HCT116 (cell line): ENCODE data around the gene RAB2B. TPM values are rescaled to one million over a fixed set of nuclear protein-coding genes. Genes with fewer than 3 reads are reported as not detected.

ENCODE experiments used
- ATAC-seq: fragments of 200-7000 bp; cut with Tn5 transposase; 2 replicates; pipeline ENCODE4 v1.9.1; 2020; ENCODE audit warnings: mild to moderate bottlenecking, moderate library complexity
- BruUV-seq: library from RNA; stranded (reverse); fragments of 400-500 nt; replicated peaks from 2 replicates; lab custom pipeline; 2021; lab: Mats Ljungman, UMichigan
- CTCF ChIA-PET: fragments of 300-600 bp; sonication (Branson Sonifier 250); formaldehyde crosslinking; loops from one replicate; lab custom pipeline; 2021; ENCODE audit warnings: antibody characterized with exemption; lab: Charles Lee
- POLR2A ChIA-PET: fragments of 300-600, 350-600 bp; sonication (Branson Sonifier 250); formaldehyde crosslinking; loops from one replicate; lab custom pipeline; 2021; ENCODE audit warnings: antibody characterized with exemption; lab: Charles Lee
- RAD21 ChIA-PET, 2 experiments: fragments of 300-600 bp; sonication (Branson Sonifier 250); formaldehyde crosslinking; loops; one replicate each; lab custom pipeline; 2023; ENCODE audit warnings: low total read pairs in 2 of 2; ENCODE audit not compliant: uncharacterized antibody in 2 of 2, unreplicated experiment in 2 of 2, low non-redundant PET in 1 of 2; lab: Charles Lee
- DNase-seq: peaks from one replicate; pipeline ENCODE4 v3.0.0-alpha.2; 2010; ENCODE audit warnings: low read depth, low spot score
- H2AFZ ChIP-seq: fragments of 200-600 bp; shearing (Covaris generic), sonication (generic); 2 replicates; pipeline ENCODE4 v1.6.1; 2017; ENCODE audit warnings: low read depth, mixed run types, mixed read lengths, antibody characterized with exemption, low read length; ENCODE audit not compliant: poor library complexity, severe bottlenecking
- H3K27ac ChIP-seq: 2 replicates; pipeline ENCODE4 v1.5.1; 2012; ENCODE audit warnings: low read depth, low read length
- H3K27me3 ChIP-seq: fragments of 200-600 bp; sonication (generic); 2 replicates; pipeline ENCODE4 v1.6.1; 2016; ENCODE audit warnings: mixed run types, low read length, mixed read lengths; ENCODE audit not compliant: insufficient read depth
- H3K36me3 ChIP-seq, 2 experiments: fragments of 200-500 bp in 1 of 2; fragments of 200-600 bp in 1 of 2; sonication (Bioruptor generic) in 1 of 2; sonication (generic) in 1 of 2; 2 replicates each; pipeline versions ENCODE4 v1.5.1 to v1.6.1; 2014 to 2016; ENCODE audit warnings: low read length in 2 of 2, inconsistent platforms in 1 of 2, mixed read lengths in 1 of 2, mixed run types in 1 of 2; ENCODE audit not compliant: insufficient read depth in 2 of 2, control insufficient read depth in 1 of 2
- H3K4me1 ChIP-seq, 2 experiments: fragments of 200-600 bp in 1 of 2; sonication (generic) in 1 of 2; 2 replicates each; pipeline versions ENCODE4 v1.5.1 to v1.6.1; 2012 to 2017; ENCODE audit warnings: low read length in 2 of 2, inconsistent platforms in 1 of 2, mild to moderate bottlenecking in 1 of 2, mixed read lengths in 1 of 2, mixed run types in 1 of 2, moderate library complexity in 1 of 2; ENCODE audit not compliant: insufficient read depth in 2 of 2, control insufficient read depth in 1 of 2
- H3K4me2 ChIP-seq: fragments of 200-600 bp; sonication (generic); 2 replicates; pipeline ENCODE4 v1.6.1; 2017; ENCODE audit warnings: mixed run types, low read length, mixed read lengths
- H3K4me3 ChIP-seq, 2 experiments: fragments of 200-600 bp in 1 of 2; sonication (generic) in 1 of 2; replicated peaks in 1 of 2; 2 replicates each; pipeline ENCODE4 v1.5.1; 2011 to 2016; ENCODE audit warnings: low read length in 2 of 2, control low read depth in 1 of 2, low read depth in 1 of 2, mild to moderate bottlenecking in 1 of 2, mixed read lengths in 1 of 2, mixed run types in 1 of 2
- H3K79me2 ChIP-seq: fragments of 200-600 bp; sonication (generic); 2 replicates; pipeline ENCODE4 v1.6.1; 2017; ENCODE audit warnings: mild to moderate bottlenecking, mixed run types, low read length, moderate library complexity, mixed read lengths; ENCODE audit not compliant: insufficient read depth
- H3K9ac ChIP-seq: fragments of 200-600 bp; sonication (generic); 2 replicates; pipeline ENCODE4 v1.6.1; 2016; ENCODE audit warnings: low read length, mixed read lengths
- H3K9me2 ChIP-seq: fragments of 200-600 bp; sonication (generic), shearing (Covaris generic); 2 replicates; pipeline ENCODE4 v1.6.1; 2017; ENCODE audit warnings: mixed run types, mild to moderate bottlenecking, moderate library complexity; ENCODE audit not compliant: insufficient read depth
- H3K9me3 ChIP-seq, 2 experiments: fragments of 200-500 bp in 1 of 2; fragments of 200-600 bp in 1 of 2; sonication (Bioruptor generic) in 1 of 2; sonication (generic) in 1 of 2; 2 replicates each; pipeline ENCODE4 v1.6.1; 2014 to 2017; ENCODE audit warnings: low read length in 2 of 2, mixed read lengths in 2 of 2, inconsistent platforms in 1 of 2, low read depth in 1 of 2, mild to moderate bottlenecking in 1 of 2, mixed run types in 1 of 2, moderate library complexity in 1 of 2; ENCODE audit not compliant: control insufficient read depth in 1 of 2, insufficient read depth in 1 of 2
- H4K20me1 ChIP-seq: fragments of 200-600 bp; sonication (generic), shearing (Covaris generic); 2 replicates; pipeline ENCODE4 v1.6.1; 2017; ENCODE audit warnings: mixed run types, mild to moderate bottlenecking, moderate library complexity; ENCODE audit not compliant: insufficient read depth
- CBX3 ChIP-seq: IDR thresholded peaks from 2 replicates; pipeline ENCODE4 v1.6.1; 2012; ENCODE audit warnings: low read depth
- EGR1 ChIP-seq: IDR thresholded peaks from 2 replicates; pipeline ENCODE4 v1.6.1; 2012; ENCODE audit warnings: low read depth
- ELF1 ChIP-seq: IDR thresholded peaks from 2 replicates; pipeline ENCODE4 v1.6.1; 2012; ENCODE audit warnings: low read depth, borderline replicate concordance
- MAX ChIP-seq: IDR thresholded peaks from 2 replicates; pipeline ENCODE4 v1.6.1; 2012
- POLR2A ChIP-seq: IDR thresholded peaks from 2 replicates; pipeline ENCODE4 v1.7.0; 2011; ENCODE audit warnings: borderline replicate concordance; ENCODE audit not compliant: insufficient read depth, insufficient read length; ENCODE audit errors: extremely low read depth
- POLR2AphosphoS5 ChIP-seq: IDR thresholded peaks from 2 replicates; pipeline ENCODE4 v1.6.1; 2011; ENCODE audit warnings: mild to moderate bottlenecking, low read depth, low read length, moderate library complexity
- RAD21 ChIP-seq: IDR thresholded peaks from 2 replicates; pipeline ENCODE4 v1.6.1; 2012; ENCODE audit warnings: low read depth, mild to moderate bottlenecking
- SIN3A ChIP-seq: IDR thresholded peaks from 2 replicates; pipeline ENCODE4 v1.6.1; 2012; ENCODE audit warnings: low read depth
- SP1 ChIP-seq: IDR thresholded peaks from 2 replicates; pipeline ENCODE4 v1.6.1; 2012; ENCODE audit warnings: low read depth
- SRF ChIP-seq: IDR thresholded peaks from 2 replicates; pipeline ENCODE4 v1.6.1; 2012; ENCODE audit warnings: low read depth
- YY1 ChIP-seq: IDR thresholded peaks from 2 replicates; pipeline ENCODE4 v1.6.1; 2011; ENCODE audit warnings: low read length, low read depth, moderate library complexity, mild to moderate bottlenecking; ENCODE audit not compliant: insufficient replicate concordance; ENCODE audit errors: extremely low read depth
- ZBTB33 ChIP-seq: IDR thresholded peaks from 2 replicates; pipeline ENCODE4 v1.6.1; 2011; ENCODE audit warnings: mild to moderate bottlenecking, low read length, moderate library complexity; ENCODE audit not compliant: insufficient replicate concordance; ENCODE audit errors: extremely low read depth
- ZFX ChIP-seq: fragments of 450-650 bp; IDR thresholded peaks from 2 replicates; pipeline ENCODE4 v1.6.1; 2017
- ZNF274 ChIP-seq: fragments of 200-500 bp; sonication (Bioruptor generic); IDR thresholded peaks from 2 replicates; pipeline ENCODE4 v1.6.1; 2014; ENCODE audit warnings: mild to moderate bottlenecking, low read depth, low read length, inconsistent platforms
- intact Hi-C: fragments of 100-400 bp; cut with micrococcal nuclease; formaldehyde crosslinking; loops from 2 replicates; pipeline ENCODE4 v1.10.0; 2022
- total RNA-seq: library from RNA; stranded (reverse); gene quantifications from one replicate; pipeline ENCODE4 v1.2.1, GENCODE V29; 2021; ENCODE audit not compliant: unreplicated experiment

The RAB2B gene
- total RNA-seq, 1 experiment from 2014 or later = 24.3 TPM

DNA sequence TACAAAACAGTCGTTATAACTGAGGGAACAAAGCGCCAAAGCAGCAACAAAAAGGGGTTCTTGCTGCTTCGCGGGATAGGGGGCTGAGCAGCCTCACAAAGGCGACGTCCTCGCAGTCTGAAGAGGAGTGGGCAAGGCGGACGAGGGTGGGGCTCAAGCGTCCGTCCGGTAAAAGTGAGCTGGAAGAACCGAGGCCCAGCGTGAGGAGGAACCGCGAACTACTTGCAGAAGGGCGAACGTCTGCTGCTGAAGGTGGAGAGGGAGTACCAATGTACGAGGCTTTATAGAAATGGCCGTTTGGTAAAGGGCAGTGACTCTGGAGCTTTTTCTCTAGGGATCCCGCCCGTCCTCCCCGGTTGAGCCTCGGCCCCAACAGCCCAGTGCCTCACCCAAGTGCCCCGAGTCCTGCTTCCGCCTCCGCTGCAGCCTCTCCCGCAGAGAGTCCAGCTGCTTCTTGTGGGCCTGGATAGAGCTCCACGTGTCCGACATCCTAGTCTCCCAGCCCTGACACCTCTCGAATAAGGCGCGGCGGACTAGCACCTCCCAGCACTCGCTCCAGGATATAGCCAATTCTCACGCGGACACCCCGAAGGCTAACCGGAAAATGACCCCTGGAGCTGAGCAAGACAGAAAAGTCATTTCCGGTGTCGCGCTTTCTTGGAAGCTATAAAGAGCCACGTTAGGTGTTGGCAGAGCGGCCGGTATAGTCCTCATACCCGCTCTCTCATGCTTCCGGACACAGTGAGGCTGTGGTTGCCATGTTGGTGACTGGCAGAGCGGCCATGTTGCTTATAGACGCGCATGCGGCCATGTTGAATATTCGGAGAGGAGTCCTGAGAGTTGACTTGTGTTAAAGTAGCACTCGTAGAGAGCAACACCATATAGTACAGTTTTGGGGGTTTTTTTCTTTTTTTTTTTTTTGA, 34.2 kb upstream of the RAB2B start, which contains the start of gene METTL3:
Gene METTL3 (minus strand): TSS at position 606 of the 923 bp plus-strand sequence. CDS start 117 bp downstream, at position 489.
- no peaks in the 10 kb centered on the region for H3K27me3 ChIP-seq
- H3K27ac ChIP-seq = peak within 1 kb of the TSS; percentile 87
- ChIA-PET CTCF (interaction anchor here (1.0 to 4.5 kb wide), 3 partner anchors 12 to 46 kb away, joined by 3 to 30 read pairs (median 3); no protein-coding TSS in a partner anchor), POLR2A (interaction anchor here (0.6 to 1.4 kb wide), 10 partner anchors 10 to 319 kb away, joined by 3 to 6 read pairs (median 3); partner anchors contain the start of gene CHD8), RAD21 (interaction anchor here in 1 of 2 experiments (1.1 kb wide), 1 partner anchor 55 kb away, joined by 5 read pairs; the partner anchor contains the start of gene CHD8)
- BruUV-seq = TSS peak; percentile 77
- peak within 1 kb of the TSS; percentile 72 to 84 for H3K4me3 ChIP-seq
- H3K9me3 ChIP-seq = no peaks in the 10 kb centered on the region
- peaks cover 8 to 10% of the 10 kb centered on the region in 2 experiments; a peak in 3 of 4 replicates for H3K36me3 ChIP-seq
- H3K79me2 ChIP-seq = peaks cover 52% of the 10 kb centered on the region
- H3K9me2 ChIP-seq = no peaks in the 10 kb centered on the region
- peaks cover 8 to 15% of the 10 kb centered on the region in 2 experiments; a peak in 3 of 4 replicates for H3K4me1 ChIP-seq
- intact Hi-C loops = loop anchor here (2.0 kb wide), 1 partner anchor 34 kb away; the partner anchor contains the start of genes RAB2B and TOX4
- TF ChIP-seq POLR2AphosphoS5 (peak; percentile 84), CBX3 (peak; percentile 32; the same call in 1 of the 2 replicates), MAX (peak; percentile 96), RAD21 (no peak), SRF (no peak), POLR2A (peak; percentile 65), EGR1 (peak; percentile 99), ZBTB33 (peak; percentile 83), ELF1 (peak; percentile 65), ZNF274 (no peak), SIN3A (peak; percentile 93), YY1 (peak; percentile 100), SP1 (peak; percentile 41; the same call in 1 of the 2 replicates), ZFX (peak; percentile 63; the same call in 1 of the 2 replicates)
- peak; percentile 99 for DNase-seq
- H4K20me1 ChIP-seq = no peaks in the 10 kb centered on the region
- no peak within 1 kb of the TSS for H2AFZ ChIP-seq
- H3K9ac ChIP-seq = peak within 1 kb of the TSS; percentile 84
- peak; percentile 98 for ATAC-seq
- peak within 1 kb of the TSS; percentile 96 for H3K4me2 ChIP-seq
